SU-DHL-6 (cell line): ENCODE data around the gene SMARCAD1.
"Not testable (repeated sequence)": the region's sequence is repeated elsewhere in the genome, so short reads cannot be mapped to it uniquely, and the experiment has no call there.

Experiments used
- H2AFZ ChIP-seq: fragments of 200-600 bp; sonication (generic); 2 replicates; pipeline ENCODE4 v1.6.1; 2014; ENCODE audit warnings: low read depth, mild to moderate bottlenecking, moderate library complexity, mixed read lengths, antibody characterized with exemption, low read length; ENCODE audit not compliant: severe bottlenecking
- H3F3A ChIP-seq: fragments of 200-600 bp; shearing (Covaris generic); 2 replicates; pipeline ENCODE4 v1.6.0; 2016; ENCODE audit warnings: antibody characterized with exemption, mild to moderate bottlenecking; ENCODE audit not compliant: insufficient read depth
- H3K27ac ChIP-seq: fragments of 200-600 bp; sonication (generic); 2 replicates; pipeline ENCODE4 v1.5.1; 2016; ENCODE audit warnings: low read depth, mild to moderate bottlenecking, low read length, moderate library complexity, mixed read lengths
- H3K27me3 ChIP-seq: fragments of 200-600 bp; sonication (generic), shearing (Covaris generic); 2 replicates; pipeline ENCODE4 v1.6.0; 2014; ENCODE audit warnings: mild to moderate bottlenecking, low read length
- H3K36me3 ChIP-seq: fragments of 200-600 bp; sonication (generic); 2 replicates; pipeline ENCODE4 v1.6.1; 2014; ENCODE audit warnings: mild to moderate bottlenecking, low read length, mixed read lengths
- H3K4me2 ChIP-seq: fragments of 300-600, 200-600 bp; shearing (Covaris generic), sonication (generic); 2 replicates; pipeline ENCODE4 v1.6.0; 2014; ENCODE audit warnings: low read length, low read depth, mild to moderate bottlenecking; ENCODE audit not compliant: poor library complexity, severe bottlenecking
- H3K4me3 ChIP-seq: fragments of 200-600 bp; sonication (generic); 2 replicates; pipeline ENCODE4 v1.5.1; 2014; ENCODE audit warnings: antibody characterized with exemption, low read length, mild to moderate bottlenecking, mixed read lengths; ENCODE audit not compliant: insufficient read depth, poor library complexity, severe bottlenecking
- H3K79me2 ChIP-seq: fragments of 200-600 bp; sonication (generic); 2 replicates; pipeline ENCODE4 v1.6.1; 2014; ENCODE audit warnings: mild to moderate bottlenecking, low read length, moderate library complexity; ENCODE audit not compliant: insufficient read depth
- H3K9ac ChIP-seq: fragments of 200-600 bp; sonication (generic); 2 replicates; pipeline ENCODE4 v1.7.0; 2014; ENCODE audit warnings: mild to moderate bottlenecking, low read length
- H3K9me2 ChIP-seq: fragments of 200-600 bp; sonication (generic); replicated peaks from 2 replicates; pipeline ENCODE4 v1.6.1; 2014; ENCODE audit warnings: low read length; ENCODE audit not compliant: insufficient read depth
- H3K9me3 ChIP-seq: fragments of 200-600 bp; sonication (generic); 2 replicates; pipeline ENCODE4 v1.6.1; 2014; ENCODE audit warnings: low read length, mixed read lengths; ENCODE audit not compliant: insufficient read depth
- H4K20me1 ChIP-seq: fragments of 200-600 bp; sonication (generic); 2 replicates; pipeline ENCODE4 v1.6.1; 2014; ENCODE audit warnings: low read depth, mild to moderate bottlenecking, antibody characterized with exemption, low read length, moderate library complexity, mixed read lengths
- CTCF ChIP-seq: fragments of 200-600 bp; sonication (generic); IDR thresholded peaks from one replicate; pipeline ENCODE4 v1.5.1; 2017; ENCODE audit warnings: antibody characterized with exemption, mild to moderate bottlenecking, low read length, moderate library complexity; ENCODE audit not compliant: insufficient read depth, poor library complexity, severe bottlenecking
- EZH2phosphoT487 ChIP-seq: fragments of 200-600 bp; sonication (generic), shearing (Covaris generic); conservative IDR thresholded peaks from 2 replicates; pipeline ENCODE4 v1.6.1; 2018; ENCODE audit warnings: mild to moderate bottlenecking, antibody characterized with exemption, low read length, moderate library complexity, mixed read lengths

Gene SMARCAD1

GRCh38 chr4:94290245-94290644 lies 82.6 kb downstream of the SMARCAD1 start:
- Histone ChIP-seq H3F3A (no peaks in the 10 kb centered on the region), H2AFZ (no peak overlapping the region), H3K36me3 (no peaks in the 10 kb centered on the region), H3K9me3 (no peaks in the 10 kb centered on the region), H3K79me2 (no peaks in the 10 kb centered on the region), H3K9ac (no peak overlapping the region), H3K27me3 (no peaks in the 10 kb centered on the region), H3K27ac (no peak overlapping the region), H3K4me2 (no peak overlapping the region), H3K4me3 (no peak overlapping the region), H3K9me2 (no peaks in the 10 kb centered on the region), H4K20me1 (no peaks in the 10 kb centered on the region)
- no peak for TF ChIP-seq EZH2phosphoT487
- no peak for TF ChIP-seq CTCF

GRCh38 chr4:94293981-94294380 lies 86.3 kb downstream of the SMARCAD1 start:
- not testable (repeated sequence) for H3F3A ChIP-seq, H3K9me2 ChIP-seq, H3K4me2 ChIP-seq, H3K9ac ChIP-seq, H3K4me3 ChIP-seq, H3K27me3 ChIP-seq, H4K20me1 ChIP-seq, H2AFZ ChIP-seq, H3K36me3 ChIP-seq, H3K9me3 ChIP-seq, H3K27ac ChIP-seq, H3K79me2 ChIP-seq

GRCh38 chr4:94295473-94295872 lies 87.8 kb downstream of the SMARCAD1 start:
- not testable (repeated sequence) for H3K9me3 ChIP-seq, H3K4me3 ChIP-seq, H3K9ac ChIP-seq, H3F3A ChIP-seq, H2AFZ ChIP-seq, H3K27me3 ChIP-seq, H3K4me2 ChIP-seq, H4K20me1 ChIP-seq, H3K79me2 ChIP-seq, H3K9me2 ChIP-seq, H3K27ac ChIP-seq, H3K36me3 ChIP-seq

- no peaks in the 10 kb centered on the region for H3K9me3 ChIP-seq
- TF ChIP-seq CTCF (no peak), EZH2phosphoT487 (no peak)
- H3K4me2 ChIP-seq, result no peak overlapping the region
- H3K27me3 ChIP-seq, result no peaks in the 10 kb centered on the region
- no peak overlapping the region for H3K27ac ChIP-seq
- H3K36me3 ChIP-seq, result no peaks in the 10 kb centered on the region
- no peak overlapping the region for H3K4me3 ChIP-seq
- no peak overlapping the region for H3K9ac ChIP-seq
- H3K9me2 ChIP-seq, result no peaks in the 10 kb centered on the region
- H3F3A ChIP-seq, result no peaks in the 10 kb centered on the region
- H3K79me2 ChIP-seq, result no peaks in the 10 kb centered on the region
- no peak overlapping the region for H2AFZ ChIP-seq
- H4K20me1 ChIP-seq, result no peaks in the 10 kb centered on the region
Observed at GRCh38 chr4:94298725-94299252, 91.1 kb downstream of the SMARCAD1 start.
